ENCODE measurements around the gene ADAMTS16.

Gene ADAMTS16

GRCh38 chr5:5348135-5348534 is 208.0 kb downstream of the ADAMTS16 start:
- ATAC-seq = no peak

GRCh38 chr5:5348576-5348975 is 208.4 kb downstream of the ADAMTS16 start:
- no peak for ATAC-seq
- no peak for TF ChIP-seq ZC3H10 (CRISPR knock-in tag; IDR thresholded peaks at IDR 0.05)
- TF ChIP-seq ARNTL (CRISPR knock-in tag; IDR thresholded peaks at IDR 0.05; ENCODE audit: borderline replicate concordance, low read depth) = no peak
- TF ChIP-seq TOX (CRISPR knock-in tag; IDR thresholded peaks at IDR 0.05; ENCODE audit: borderline replicate concordance) = no peak
- no peak for TF ChIP-seq CSDC2 (CRISPR knock-in tag; IDR thresholded peaks at IDR 0.05)
- TF ChIP-seq ZFP30 (CRISPR knock-in tag; IDR thresholded peaks at IDR 0.05) = no peak
- no peak for TF ChIP-seq GLIS3 (CRISPR knock-in tag; IDR thresholded peaks at IDR 0.05)
- TF ChIP-seq ZNF565 (CRISPR knock-in tag; conservative IDR thresholded peaks at IDR 0.05; ENCODE audit: low read depth) = no peak

More at GRCh38 chr5:5348135-5348534, 208.0 kb downstream of the ADAMTS16 start:
- no peak for TF ChIP-seq BACH2 (CRISPR knock-in tag; IDR thresholded peaks at IDR 0.05; ENCODE audit: borderline replicate concordance)

- TF ChIP-seq ISL1 (CRISPR knock-in tag; IDR thresholded peaks at IDR 0.05) = no peak
- TF ChIP-seq ZNF8 (CRISPR knock-in tag; IDR thresholded peaks at IDR 0.05) = no peak
- no peak for TF ChIP-seq OSR1 (CRISPR knock-in tag; IDR thresholded peaks at IDR 0.05)
- no peak for TF ChIP-seq ARNTL (CRISPR knock-in tag; IDR thresholded peaks at IDR 0.05; ENCODE audit: borderline replicate concordance, low read depth)
- TF ChIP-seq ZNF565 (CRISPR knock-in tag; conservative IDR thresholded peaks at IDR 0.05; ENCODE audit: low read depth) = no peak
- TF ChIP-seq TCF4 (CRISPR knock-in tag; IDR thresholded peaks at IDR 0.05; ENCODE audit: borderline replicate concordance) = no peak
- TF ChIP-seq, protein P1, sequence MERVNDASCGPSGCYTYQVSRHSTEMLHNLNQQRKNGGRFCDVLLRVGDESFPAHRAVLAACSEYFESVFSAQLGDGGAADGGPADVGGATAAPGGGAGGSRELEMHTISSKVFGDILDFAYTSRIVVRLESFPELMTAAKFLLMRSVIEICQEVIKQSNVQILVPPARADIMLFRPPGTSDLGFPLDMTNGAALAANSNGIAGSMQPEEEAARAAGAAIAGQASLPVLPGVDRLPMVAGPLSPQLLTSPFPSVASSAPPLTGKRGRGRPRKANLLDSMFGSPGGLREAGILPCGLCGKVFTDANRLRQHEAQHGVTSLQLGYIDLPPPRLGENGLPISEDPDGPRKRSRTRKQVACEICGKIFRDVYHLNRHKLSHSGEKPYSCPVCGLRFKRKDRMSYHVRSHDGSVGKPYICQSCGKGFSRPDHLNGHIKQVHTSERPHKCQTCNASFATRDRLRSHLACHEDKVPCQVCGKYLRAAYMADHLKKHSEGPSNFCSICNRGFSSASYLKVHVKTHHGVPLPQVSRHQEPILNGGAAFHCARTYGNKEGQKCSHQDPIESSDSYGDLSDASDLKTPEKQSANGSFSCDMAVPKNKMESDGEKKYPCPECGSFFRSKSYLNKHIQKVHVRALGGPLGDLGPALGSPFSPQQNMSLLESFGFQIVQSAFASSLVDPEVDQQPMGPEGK (CRISPR knock-in tag; IDR thresholded peaks at IDR 0.05; ENCODE audit: borderline replicate concordance) = no peak
- no peak for TF ChIP-seq SNAI2 (CRISPR knock-in tag; IDR thresholded peaks at IDR 0.05)
- no peak for TF ChIP-seq GLIS3 (CRISPR knock-in tag; IDR thresholded peaks at IDR 0.05)
- TF ChIP-seq ZFP3 (CRISPR knock-in tag; IDR thresholded peaks at IDR 0.05) = no peak
- no peak for TF ChIP-seq ZNF70 (CRISPR knock-in tag; IDR thresholded peaks at IDR 0.05)
- no peak for TF ChIP-seq TSHZ2 (CRISPR knock-in tag; IDR thresholded peaks at IDR 0.05)
- TF ChIP-seq ZC3H10 (CRISPR knock-in tag; IDR thresholded peaks at IDR 0.05) = no peak
- no peak for TF ChIP-seq CSDC2 (CRISPR knock-in tag; IDR thresholded peaks at IDR 0.05)
- no peak for TF ChIP-seq ZFP30 (CRISPR knock-in tag; IDR thresholded peaks at IDR 0.05)
- no peak for TF ChIP-seq ESRRG (CRISPR knock-in tag; IDR thresholded peaks at IDR 0.05)
- TF ChIP-seq CSRNP3 (CRISPR knock-in tag; IDR thresholded peaks at IDR 0.05) = no peak
- no peak for TF ChIP-seq RARB (CRISPR knock-in tag; IDR thresholded peaks at IDR 0.05)
- TF ChIP-seq POU6F1 (CRISPR knock-in tag; IDR thresholded peaks at IDR 0.05; ENCODE audit: borderline replicate concordance, low read depth) = no peak
- TF ChIP-seq PPARA (CRISPR knock-in tag; IDR thresholded peaks at IDR 0.05; ENCODE audit: borderline replicate concordance) = no peak
- no peak for ATAC-seq
These were observed 210.0 kb downstream of the ADAMTS16 start for GRCh38 chr5:5350101-5350500.

Measured in SK-N-SH treated with all-trans-retinoic acid at 6 μM for 48 hours (cell line).